Retinal pigment epithelial cell (primary cell): ENCODE results near the gene L3MBTL1.
"Not testable (repeated sequence)": the region's sequence is repeated elsewhere in the genome, so short reads cannot be mapped to it uniquely, and the experiment has no call there.

ENCODE experiments used
- DNase-seq: peaks from one replicate; pipeline ENCODE4 v3.0.0-alpha.2; 2010; ENCODE audit warnings: low read depth
- H3K4me3 ChIP-seq: 2 replicates; pipeline ENCODE4 v1.5.1; 2011; ENCODE audit warnings: mild to moderate bottlenecking, low read length, control low read depth, moderate library complexity
- CTCF ChIP-seq: conservative IDR thresholded peaks from 2 replicates; pipeline ENCODE4 v1.5.1; 2011; ENCODE audit warnings: low read depth, low read length, control low read depth, inconsistent platforms

L3MBTL1 gene

GRCh38 chr20:43583133-43583864, 75.8 kb downstream of the L3MBTL1 start:
- no peak overlapping the region for H3K4me3 ChIP-seq
- no peak for DNase-seq
- no peak for TF ChIP-seq CTCF

- DNase-seq = peak; percentile 81
- no peak overlapping the region for H3K4me3 ChIP-seq
- TF ChIP-seq CTCF = no peak
These were observed 76.5 kb downstream of the L3MBTL1 start for GRCh38 chr20:43583982-43584432.

- DNase-seq = peak; percentile 42
- no peak overlapping the region for H3K4me3 ChIP-seq
- TF ChIP-seq CTCF = no peak
These were observed 77.1 kb downstream of the L3MBTL1 start for GRCh38 chr20:43584448-43585136.

GRCh38 chr20:43586641-43587040, 79.1 kb downstream of the L3MBTL1 start:
- no peak for DNase-seq
- TF ChIP-seq CTCF = no peak
- H3K4me3 ChIP-seq = no peak overlapping the region

GRCh38 chr20:43588526-43588925, 81.0 kb downstream of the L3MBTL1 start:
- H3K4me3 ChIP-seq, DNase-seq: not testable (repeated sequence)

- DNase-seq = no peak
- TF ChIP-seq CTCF = no peak
- peak overlapping the region; percentile 88 for H3K4me3 ChIP-seq
These were observed 82.5 kb downstream of the L3MBTL1 start for GRCh38 chr20:43590036-43590391.

GRCh38 chr20:43590392-43591303, 83.2 kb downstream of the L3MBTL1 start, which contains the start of gene IFT52:
IFT52 (plus strand) TSS chr20:43590937; CDS start chr20:43594699, 3,762 bp downstream.
- peak; percentile 80 for DNase-seq
- no peak for TF ChIP-seq CTCF
- peak within 1 kb of the TSS; percentile 88 for H3K4me3 ChIP-seq
